Natural killer cell (primary cell): ENCODE measurements around the gene IER5L. TPM values are rescaled to one million over a fixed set of nuclear protein-coding genes. Genes with fewer than 3 reads are reported as not detected.
A peak's percentile ranks its signal among the peaks of the same experiment; 100 is the strongest.

Experiments
- ATAC-seq, 3 donors: fragments of 150-1000 bp in 2 of 3; fragments of 200-7000 bp in 1 of 3; cut with Tn5 transposase; 1 replicate in 1 of 3; 2 replicates in 2 of 3; pipeline ENCODE4 v1.10.0; 2021; ENCODE audit warnings: mild to moderate bottlenecking in 2 of 3, moderate library complexity in 2 of 3
- DNase-seq, 2 donors: peaks; one replicate each; pipeline versions ENCODE4 v3.0.0 to v3.0.0-alpha.2; 2013 to 2021; ENCODE audit warnings: mixed read lengths in 1 of 2
- H3K27ac ChIP-seq: one replicate; pipeline ENCODE4 v1.5.1; 2013; ENCODE audit warnings: mild to moderate bottlenecking, low read length
- H3K27me3 ChIP-seq: one replicate; pipeline ENCODE4 v1.6.1; 2013; ENCODE audit warnings: low read length; ENCODE audit not compliant: control insufficient read depth, insufficient read depth
- H3K36me3 ChIP-seq: one replicate; pipeline ENCODE4 v1.6.1; 2013; ENCODE audit warnings: low read length; ENCODE audit not compliant: control insufficient read depth, insufficient read depth
- H3K4me1 ChIP-seq: one replicate; pipeline ENCODE4 v1.6.1; 2013; ENCODE audit warnings: low read length; ENCODE audit not compliant: control insufficient read depth, insufficient read depth
- H3K4me3 ChIP-seq: one replicate; pipeline ENCODE4 v1.5.1; 2013; ENCODE audit warnings: low read length
- H3K9me3 ChIP-seq: one replicate; pipeline ENCODE4 v1.6.1; 2013; ENCODE audit warnings: low read length; ENCODE audit not compliant: control insufficient read depth, insufficient read depth
- H3K27ac Mint-ChIP-seq, 2 donors: one replicate each; pipeline ENCODE4 v1.8.0; 2022; ENCODE audit warnings: mild to moderate bottlenecking in 2 of 2, mixed read lengths in 2 of 2, moderate library complexity in 1 of 2
- H3K27me3 Mint-ChIP-seq, 2 donors: one replicate each; pipeline ENCODE4 v1.8.0; 2022; ENCODE audit warnings: low read depth in 2 of 2, mixed read lengths in 2 of 2
- H3K36me3 Mint-ChIP-seq: one replicate; pipeline ENCODE4 v1.8.0; 2022; ENCODE audit warnings: mixed read lengths
- H3K4me1 Mint-ChIP-seq, 2 donors: one replicate each; pipeline ENCODE4 v1.8.0; 2022; ENCODE audit warnings: mixed read lengths in 2 of 2
- H3K4me3 Mint-ChIP-seq: one replicate; pipeline ENCODE4 v1.8.0; 2022; ENCODE audit warnings: mild to moderate bottlenecking, moderate library complexity, mixed read lengths
- H3K9me3 Mint-ChIP-seq, 2 donors: one replicate each; pipeline ENCODE4 v1.8.0; 2022; ENCODE audit warnings: mixed read lengths in 2 of 2
- WGBS: methylation state at CpG from one replicate; pipeline ENCODE4 v1.1.7; 2013; ENCODE audit warnings: missing lambda C conversion rate; ENCODE audit not compliant: insufficient coverage; 5-methylcytosine and 5-hydroxymethylcytosine counted together
- intact Hi-C: fragments of 100-400 bp; cut with micrococcal nuclease; formaldehyde crosslinking; loops from one replicate; pipeline ENCODE4 v1.14.2; 2022
- total RNA-seq, 4 donors: library from RNA; stranded (reverse); fragments of 120-200 nt in 1 of 4; gene quantifications; one replicate each; pipeline versions ENCODE4 v1.2.3 to v1.2.4, GENCODE V29; 2013 to 2022
- TF ChIP-seq, protein P1 (sequence below): fragments of 200-600 bp; IDR thresholded peaks from one replicate; pipeline ENCODE4 v1.8.0; 2022; ENCODE audit warnings: antibody characterized with exemption

Gene IER5L
- total RNA-seq, 3 donors from 2014 or later (not counting 1 experiment from before 2014, with no cell fraction given) = 1.4 to 3.9 (median 2.8) TPM

DNA sequence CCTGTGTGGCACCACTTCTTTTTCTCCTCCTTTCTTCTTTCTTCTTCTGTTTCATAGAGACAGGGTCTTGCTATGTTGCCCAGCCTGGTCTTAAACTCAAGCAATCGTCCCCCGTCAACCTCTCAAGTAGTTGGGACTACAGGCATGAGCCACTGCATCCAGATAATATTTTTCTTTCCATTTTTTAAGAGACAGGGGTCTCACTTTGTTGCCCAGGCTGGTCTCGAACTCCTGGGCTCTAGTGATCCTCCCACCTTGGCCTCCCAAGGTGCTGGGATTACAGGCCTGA, 47.4 kb upstream of the IER5L start:
- no peak overlapping the region for H3K27ac ChIP-seq
- H3K36me3 ChIP-seq = no peaks in the 10 kb centered on the region
- no peaks in the 10 kb centered on the region for H3K27me3 ChIP-seq
- Mint-ChIP-seq H3K4me1 (peaks cover 31 to 55% of the 10 kb centered on the region in 2 donors), H3K36me3 (no peaks in the 10 kb centered on the region), H3K4me3 (peak overlapping the region; percentile 43), H3K27ac (peak overlapping the region; percentile 49 to 83), H3K9me3 (no peaks in the 10 kb centered on the region), H3K27me3 (no peaks in the 10 kb centered on the region)
- DNase-seq = no peak
- 85% methylated on average over 3 of the region's 3 CpGs for WGBS
- intact Hi-C loops = no loop called here
- TF ChIP-seq, protein P1, sequence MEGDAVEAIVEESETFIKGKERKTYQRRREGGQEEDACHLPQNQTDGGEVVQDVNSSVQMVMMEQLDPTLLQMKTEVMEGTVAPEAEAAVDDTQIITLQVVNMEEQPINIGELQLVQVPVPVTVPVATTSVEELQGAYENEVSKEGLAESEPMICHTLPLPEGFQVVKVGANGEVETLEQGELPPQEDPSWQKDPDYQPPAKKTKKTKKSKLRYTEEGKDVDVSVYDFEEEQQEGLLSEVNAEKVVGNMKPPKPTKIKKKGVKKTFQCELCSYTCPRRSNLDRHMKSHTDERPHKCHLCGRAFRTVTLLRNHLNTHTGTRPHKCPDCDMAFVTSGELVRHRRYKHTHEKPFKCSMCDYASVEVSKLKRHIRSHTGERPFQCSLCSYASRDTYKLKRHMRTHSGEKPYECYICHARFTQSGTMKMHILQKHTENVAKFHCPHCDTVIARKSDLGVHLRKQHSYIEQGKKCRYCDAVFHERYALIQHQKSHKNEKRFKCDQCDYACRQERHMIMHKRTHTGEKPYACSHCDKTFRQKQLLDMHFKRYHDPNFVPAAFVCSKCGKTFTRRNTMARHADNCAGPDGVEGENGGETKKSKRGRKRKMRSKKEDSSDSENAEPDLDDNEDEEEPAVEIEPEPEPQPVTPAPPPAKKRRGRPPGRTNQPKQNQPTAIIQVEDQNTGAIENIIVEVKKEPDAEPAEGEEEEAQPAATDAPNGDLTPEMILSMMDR = no peak
- H3K4me3 ChIP-seq = no peak overlapping the region
- H3K4me1 ChIP-seq = peaks cover 64% of the 10 kb centered on the region
- H3K9me3 ChIP-seq = no peaks in the 10 kb centered on the region
- no peak for ATAC-seq

DNA sequence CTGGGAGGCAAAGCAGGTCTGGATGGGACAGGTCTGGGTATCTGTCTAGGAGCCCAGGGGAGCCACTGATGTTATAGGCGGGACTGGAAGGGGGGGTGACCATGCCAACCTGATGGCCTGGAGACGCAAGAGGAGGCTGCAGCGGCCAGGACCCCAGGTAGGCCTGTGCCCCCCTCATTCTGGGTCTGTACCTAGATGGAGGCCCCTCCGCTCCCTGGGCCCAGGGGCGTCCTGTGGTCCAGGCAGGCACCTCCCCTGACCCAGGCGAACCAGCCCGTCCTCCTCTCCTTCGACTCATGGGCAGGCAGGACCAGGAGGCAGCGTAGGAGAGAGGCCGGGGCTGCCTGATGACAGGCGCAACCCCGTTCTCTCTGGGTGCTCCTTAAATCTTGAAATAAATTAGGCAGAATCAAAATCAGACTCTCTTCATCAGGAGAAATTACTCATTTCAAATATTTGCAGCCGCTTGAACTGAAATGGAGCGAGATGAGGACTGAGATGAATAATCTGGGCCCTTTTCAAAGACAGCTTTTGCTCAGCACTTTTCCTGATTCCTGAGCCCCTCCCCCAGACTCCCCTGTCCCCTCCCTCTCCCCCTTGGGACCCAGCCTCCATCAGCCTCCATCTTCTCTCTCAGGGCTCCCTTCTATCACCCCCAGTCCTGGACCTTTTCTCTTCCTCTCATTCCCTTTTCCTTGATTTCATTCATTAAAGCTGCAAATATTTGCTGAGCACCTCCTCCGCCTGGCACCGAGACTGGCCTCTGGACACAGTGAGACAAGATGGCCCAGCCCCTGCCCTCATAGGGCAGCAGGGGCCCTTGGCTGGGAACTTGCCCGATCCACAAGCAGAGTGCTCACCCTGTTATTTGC, 46.8 kb upstream of the IER5L start:
- H3K27me3 Mint-ChIP-seq = no peaks in the 10 kb centered on the region
- H3K36me3 ChIP-seq = no peaks in the 10 kb centered on the region
- peaks cover 69% of the 10 kb centered on the region for H3K4me1 ChIP-seq
- H3K4me3 ChIP-seq = no peak overlapping the region
- intact Hi-C loops = loop anchor here (5.0 kb wide), 1 partner anchor 48 kb away; the partner anchor contains the start of gene IER5L
- peak overlapping the region; percentile 49 to 83 for H3K27ac Mint-ChIP-seq
- 89% methylated on average over 17 of the region's 17 CpGs for WGBS
- TF ChIP-seq, protein P1 = no peak
- H3K4me1 Mint-ChIP-seq = peaks cover 31 to 58% of the 10 kb centered on the region in 2 donors
- DNase-seq (no peak), ATAC-seq (no peak)
- H3K9me3 Mint-ChIP-seq = no peaks in the 10 kb centered on the region
- no peaks in the 10 kb centered on the region for H3K36me3 Mint-ChIP-seq
- H3K27me3 ChIP-seq = no peaks in the 10 kb centered on the region
- no peak overlapping the region for H3K27ac ChIP-seq
- H3K9me3 ChIP-seq = no peaks in the 10 kb centered on the region
- peak overlapping the region; percentile 35 for H3K4me3 Mint-ChIP-seq

DNA sequence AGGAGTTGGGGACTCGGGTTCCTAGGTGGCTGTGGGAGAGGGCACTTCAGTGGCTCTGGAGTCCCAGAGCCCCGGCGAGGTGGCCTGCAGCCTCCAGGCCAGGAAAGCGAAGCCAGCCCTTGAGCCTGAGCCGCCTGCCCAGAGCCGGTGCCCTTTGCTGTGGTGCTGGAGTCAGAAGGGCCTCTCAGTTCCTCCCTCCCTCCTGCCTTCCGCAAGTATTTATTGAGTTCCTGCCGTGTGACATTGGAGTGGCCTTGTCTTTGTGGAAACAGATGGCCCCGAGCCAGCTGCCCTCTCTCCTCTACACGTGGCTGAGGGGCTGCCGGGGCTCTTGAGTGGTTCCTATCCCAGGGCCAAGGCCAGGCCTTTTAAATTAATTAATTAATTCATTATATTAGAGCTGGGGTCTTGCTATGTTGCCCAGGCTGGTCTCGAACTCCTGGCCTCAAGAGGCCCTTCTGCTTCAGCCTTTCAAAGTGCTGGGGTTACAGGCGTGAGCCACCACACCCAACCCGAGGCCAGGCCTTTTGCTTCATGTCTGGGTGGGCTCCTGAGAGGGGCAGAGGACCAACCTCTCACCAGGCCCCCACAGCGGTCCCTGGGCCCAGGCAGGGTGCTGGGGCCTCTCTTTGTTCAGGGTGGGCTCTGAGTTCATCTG, 45.6 kb upstream of the IER5L start:
- no peak overlapping the region for H3K4me3 ChIP-seq
- no peak overlapping the region for H3K27ac ChIP-seq
- Mint-ChIP-seq H3K36me3 (no peaks in the 10 kb centered on the region), H3K4me1 (peaks cover 31 to 52% of the 10 kb centered on the region in 2 donors), H3K9me3 (no peaks in the 10 kb centered on the region), H3K27me3 (no peaks in the 10 kb centered on the region), H3K27ac (peak overlapping the region in 1 of 2 donors; percentile 76), H3K4me3 (no peak overlapping the region)
- no peaks in the 10 kb centered on the region for H3K36me3 ChIP-seq
- DNase-seq (no peak), ATAC-seq (no peak)
- 92% methylated on average over 14 of the region's 15 CpGs for whole genome bisulfite sequencing
- no peaks in the 10 kb centered on the region for H3K9me3 ChIP-seq
- TF ChIP-seq, protein P1 = no peak
- peaks cover 70% of the 10 kb centered on the region for H3K4me1 ChIP-seq
- H3K27me3 ChIP-seq = no peaks in the 10 kb centered on the region
- intact Hi-C loops = loop anchor here (5.0 kb wide), 1 partner anchor 46 kb away; the partner anchor contains the start of gene IER5L
